HEK293 (cell line): ENCODE data around the gene DSCAML1.

Experiments used
- CTCF ChIA-PET: fragments of 350-600 bp; formaldehyde crosslinking; extraction: SDS; loops from one replicate; lab custom pipeline; 2021; ENCODE audit warnings: antibody characterized with exemption; lab: Yijun Ruan, JAX
- POLR2A ChIA-PET: fragments of 300-600 bp; formaldehyde crosslinking; extraction: SDS; loops from one replicate; lab custom pipeline; 2020; ENCODE audit warnings: antibody characterized with exemption, inconsistent platforms; lab: Yijun Ruan, JAX
- H3K27ac ChIP-seq: fragments of 200-500 bp; sonication (Bioruptor generic); 2 replicates; pipeline ENCODE4 v1.5.1; 2014; ENCODE audit warnings: low read depth, low read length, control low read depth, inconsistent platforms; ENCODE audit errors: extremely low read depth
- H3K36me3 ChIP-seq, 2 experiments: fragments of 200-500 bp in 1 of 2; sonication (Bioruptor generic) in 1 of 2; 1 replicate in 1 of 2; 2 replicates in 1 of 2; pipeline ENCODE4 v1.5.1; 2014 to 2017; ENCODE audit warnings: inconsistent platforms in 2 of 2, low read length in 2 of 2; ENCODE audit not compliant: control insufficient read depth in 2 of 2, insufficient read depth in 1 of 2
- H3K4me1 ChIP-seq: fragments of 200-500 bp; sonication (Bioruptor generic); 2 replicates; pipeline ENCODE4 v1.5.1; 2014; ENCODE audit warnings: mild to moderate bottlenecking, low read length, inconsistent platforms; ENCODE audit not compliant: control insufficient read depth, insufficient read depth
- H3K4me3 ChIP-seq: 2 replicates; pipeline ENCODE4 v1.5.1; 2011; ENCODE audit warnings: low read depth, mild to moderate bottlenecking, control low read depth, low read length, moderate library complexity
- H3K9me3 ChIP-seq: fragments of 200-500 bp; sonication (Bioruptor generic); 2 replicates; pipeline ENCODE4 v1.5.1; 2014; ENCODE audit warnings: low read depth, low read length, inconsistent platforms; ENCODE audit not compliant: control insufficient read depth, insufficient read depth
- FEZF1 ChIP-seq: fragments of 450-650 bp; formaldehyde crosslinking; IDR thresholded peaks from 2 replicates; pipeline ENCODE4 v1.5.1; 2016; ENCODE audit warnings: missing biosample characterization, missing genetic modification characterization
- KLF7 ChIP-seq: fragments of 450-650 bp; formaldehyde crosslinking; IDR thresholded peaks from 2 replicates; pipeline ENCODE4 v1.5.1; 2016; ENCODE audit warnings: missing biosample characterization, missing genetic modification characterization, borderline replicate concordance
- KLF8 ChIP-seq: fragments of 450-650 bp; formaldehyde crosslinking; IDR thresholded peaks from 2 replicates; pipeline ENCODE4 v1.5.1; 2016; ENCODE audit warnings: missing biosample characterization, missing genetic modification characterization
- MEIS1 ChIP-seq: sonication (generic); formaldehyde crosslinking; IDR thresholded peaks from 2 replicates; pipeline ENCODE4 v1.8.1; 2022; ENCODE audit warnings: missing genetic modification reagents, mild to moderate bottlenecking, borderline replicate concordance
- MZF1 ChIP-seq: fragments of 450-650 bp; formaldehyde crosslinking; IDR thresholded peaks from 2 replicates; pipeline ENCODE4 v1.5.1; 2017; ENCODE audit warnings: missing biosample characterization, missing genetic modification characterization, borderline replicate concordance
- SALL2 ChIP-seq: fragments of 450-650 bp; formaldehyde crosslinking; IDR thresholded peaks from 2 replicates; pipeline ENCODE4 v1.5.0; 2017; ENCODE audit warnings: missing biosample characterization, mild to moderate bottlenecking, missing genetic modification characterization, borderline replicate concordance
- YY2 ChIP-seq: fragments of 450-650 bp; formaldehyde crosslinking; IDR thresholded peaks from 2 replicates; pipeline ENCODE4 v1.5.1; 2016; ENCODE audit warnings: missing biosample characterization, missing genetic modification characterization
- ZBTB20 ChIP-seq: fragments of 450-650 bp; formaldehyde crosslinking; IDR thresholded peaks from 2 replicates; pipeline ENCODE4 v1.5.1; 2016; ENCODE audit warnings: missing biosample characterization, missing genetic modification characterization
- ZBTB8A ChIP-seq: fragments of 450-650 bp; formaldehyde crosslinking; IDR thresholded peaks from 2 replicates; pipeline ENCODE4 v1.5.1; 2016; ENCODE audit warnings: missing biosample characterization, missing genetic modification characterization
- ZNF133 ChIP-seq: fragments of 450-650 bp; formaldehyde crosslinking; IDR thresholded peaks from 2 replicates; pipeline ENCODE4 v1.5.1; 2016; ENCODE audit warnings: missing biosample characterization, missing genetic modification characterization
- ZNF24 ChIP-seq: fragments of 450-650 bp; formaldehyde crosslinking; IDR thresholded peaks from 2 replicates; pipeline ENCODE4 v1.5.1; 2016; ENCODE audit warnings: missing biosample characterization, missing genetic modification characterization
- ZNF350 ChIP-seq: fragments of 450-650 bp; formaldehyde crosslinking; IDR thresholded peaks from 2 replicates; pipeline ENCODE4 v1.5.0; 2017; ENCODE audit warnings: missing biosample characterization, mild to moderate bottlenecking, missing genetic modification characterization
- ZNF510 ChIP-seq: fragments of 450-650 bp; formaldehyde crosslinking; IDR thresholded peaks from 2 replicates; pipeline ENCODE4 v1.5.1; 2018; ENCODE audit warnings: mild to moderate bottlenecking, missing genetic modification characterization, missing biosample characterization; ENCODE audit not compliant: insufficient replicate concordance
- ZNF621 ChIP-seq: fragments of 450-650 bp; formaldehyde crosslinking; IDR thresholded peaks from 2 replicates; pipeline ENCODE4 v1.5.1; 2017; ENCODE audit warnings: missing biosample characterization, missing genetic modification characterization
- ZNF701 ChIP-seq: fragments of 450-650 bp; formaldehyde crosslinking; IDR thresholded peaks from 2 replicates; pipeline ENCODE4 v1.5.1; 2016; ENCODE audit warnings: missing biosample characterization, missing genetic modification characterization
- ZNF830 ChIP-seq: fragments of 450-650 bp; IDR thresholded peaks from 2 replicates; pipeline ENCODE4 v1.5.0; 2018; ENCODE audit warnings: missing biosample characterization, missing genetic modification characterization, low read depth, mild to moderate bottlenecking, moderate library complexity
- TF ChIP-seq, protein P1 (sequence below): fragments of 450-650 bp; formaldehyde crosslinking; IDR thresholded peaks from 2 replicates; pipeline ENCODE4 v1.5.1; 2016; ENCODE audit warnings: missing biosample characterization, missing genetic modification characterization
- TF ChIP-seq, protein P2 (sequence below): fragments of 450-650 bp; formaldehyde crosslinking; IDR thresholded peaks from 2 replicates; pipeline ENCODE4 v1.5.1; 2016; ENCODE audit warnings: missing biosample characterization, missing genetic modification characterization
- TF ChIP-seq, protein P3 (sequence below): fragments of 450-650 bp; formaldehyde crosslinking; IDR thresholded peaks from 2 replicates; pipeline ENCODE4 v1.5.1; 2017; ENCODE audit warnings: missing biosample characterization, missing genetic modification characterization
- TF ChIP-seq, protein P4 (sequence below): fragments of 450-650 bp; formaldehyde crosslinking; IDR thresholded peaks from 2 replicates; pipeline ENCODE4 v1.5.1; 2016; ENCODE audit warnings: missing biosample characterization, missing genetic modification characterization
- TF ChIP-seq, protein P5 (sequence below): fragments of 450-650 bp; formaldehyde crosslinking; IDR thresholded peaks from 2 replicates; pipeline ENCODE4 v1.5.1; 2016; ENCODE audit warnings: missing biosample characterization, missing genetic modification characterization, borderline replicate concordance

DSCAML1 gene

DNA sequence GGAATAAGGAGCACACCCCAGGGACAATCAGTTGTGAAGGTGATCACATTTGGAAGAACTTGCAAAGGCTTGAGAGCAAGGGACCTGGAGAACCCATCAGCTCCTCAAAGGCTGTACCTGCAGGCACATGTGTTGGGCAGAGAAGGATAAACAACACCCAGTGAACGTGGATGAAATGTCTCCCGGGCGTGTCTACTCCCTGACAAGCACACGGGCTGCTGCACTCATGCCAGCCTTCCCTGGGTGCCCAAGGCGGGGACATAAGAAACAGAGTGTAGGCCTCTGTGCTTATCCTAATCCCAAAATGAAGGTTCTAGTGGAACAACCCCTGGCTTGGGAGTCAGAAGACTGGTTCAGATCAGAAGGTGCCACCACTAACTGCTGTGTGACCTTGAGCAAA, 46.7 kb downstream of the DSCAML1 start:
- Histone ChIP-seq H3K9me3 (no peaks in the 10 kb centered on the region), H3K36me3 (no peaks in the 10 kb centered on the region), H3K27ac (no peak overlapping the region), H3K4me1 (no peaks in the 10 kb centered on the region), H3K4me3 (no peak overlapping the region)
- POLR2A ChIA-PET = no interaction called here
- TF ChIP-seq ZNF24 (tag by site-specific recombination) (no peak), MZF1 (no peak), KLF7 (tag by site-specific recombination) (no peak), SALL2 (tag by site-specific recombination) (no peak), ZBTB8A (tag by site-specific recombination) (no peak), ZNF510 (tag by site-specific recombination) (no peak), FEZF1 (tag by site-specific recombination) (no peak), MEIS1 (no peak)
- TF ChIP-seq, protein P1, sequence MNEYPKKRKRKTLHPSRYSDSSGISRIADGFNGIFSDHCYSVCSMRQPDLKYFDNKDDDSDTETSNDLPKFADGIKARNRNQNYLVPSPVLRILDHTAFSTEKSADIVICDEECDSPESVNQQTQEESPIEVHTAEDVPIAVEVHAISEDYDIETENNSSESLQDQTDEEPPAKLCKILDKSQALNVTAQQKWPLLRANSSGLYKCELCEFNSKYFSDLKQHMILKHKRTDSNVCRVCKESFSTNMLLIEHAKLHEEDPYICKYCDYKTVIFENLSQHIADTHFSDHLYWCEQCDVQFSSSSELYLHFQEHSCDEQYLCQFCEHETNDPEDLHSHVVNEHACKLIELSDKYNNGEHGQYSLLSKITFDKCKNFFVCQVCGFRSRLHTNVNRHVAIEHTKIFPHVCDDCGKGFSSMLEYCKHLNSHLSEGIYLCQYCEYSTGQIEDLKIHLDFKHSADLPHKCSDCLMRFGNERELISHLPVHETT (tag by site-specific recombination) = no peak
- TF ChIP-seq, protein P2, sequence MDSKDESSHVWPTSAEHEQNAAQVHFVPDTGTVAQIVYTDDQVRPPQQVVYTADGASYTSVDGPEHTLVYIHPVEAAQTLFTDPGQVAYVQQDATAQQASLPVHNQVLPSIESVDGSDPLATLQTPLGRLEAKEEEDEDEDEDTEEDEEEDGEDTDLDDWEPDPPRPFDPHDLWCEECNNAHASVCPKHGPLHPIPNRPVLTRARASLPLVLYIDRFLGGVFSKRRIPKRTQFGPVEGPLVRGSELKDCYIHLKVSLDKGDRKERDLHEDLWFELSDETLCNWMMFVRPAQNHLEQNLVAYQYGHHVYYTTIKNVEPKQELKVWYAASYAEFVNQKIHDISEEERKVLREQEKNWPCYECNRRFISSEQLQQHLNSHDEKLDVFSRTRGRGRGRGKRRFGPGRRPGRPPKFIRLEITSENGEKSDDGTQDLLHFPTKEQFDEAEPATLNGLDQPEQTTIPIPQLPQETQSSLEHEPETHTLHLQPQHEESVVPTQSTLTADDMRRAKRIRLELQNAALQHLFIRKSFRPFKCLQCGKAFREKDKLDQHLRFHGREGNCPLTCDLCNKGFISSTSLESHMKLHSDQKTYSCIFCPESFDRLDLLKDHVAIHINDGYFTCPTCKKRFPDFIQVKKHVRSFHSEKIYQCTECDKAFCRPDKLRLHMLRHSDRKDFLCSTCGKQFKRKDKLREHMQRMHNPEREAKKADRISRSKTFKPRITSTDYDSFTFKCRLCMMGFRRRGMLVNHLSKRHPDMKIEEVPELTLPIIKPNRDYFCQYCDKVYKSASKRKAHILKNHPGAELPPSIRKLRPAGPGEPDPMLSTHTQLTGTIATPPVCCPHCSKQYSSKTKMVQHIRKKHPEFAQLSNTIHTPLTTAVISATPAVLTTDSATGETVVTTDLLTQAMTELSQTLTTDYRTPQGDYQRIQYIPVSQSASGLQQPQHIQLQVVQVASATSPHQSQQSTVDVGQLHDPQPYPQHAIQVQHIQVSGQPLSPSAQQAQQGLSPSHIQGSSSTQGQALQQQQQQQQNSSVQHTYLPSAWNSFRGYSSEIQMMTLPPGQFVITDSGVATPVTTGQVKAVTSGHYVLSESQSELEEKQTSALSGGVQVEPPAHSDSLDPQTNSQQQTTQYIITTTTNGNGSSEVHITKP (tag by site-specific recombination) = no peak
- TF ChIP-seq, protein P3, sequence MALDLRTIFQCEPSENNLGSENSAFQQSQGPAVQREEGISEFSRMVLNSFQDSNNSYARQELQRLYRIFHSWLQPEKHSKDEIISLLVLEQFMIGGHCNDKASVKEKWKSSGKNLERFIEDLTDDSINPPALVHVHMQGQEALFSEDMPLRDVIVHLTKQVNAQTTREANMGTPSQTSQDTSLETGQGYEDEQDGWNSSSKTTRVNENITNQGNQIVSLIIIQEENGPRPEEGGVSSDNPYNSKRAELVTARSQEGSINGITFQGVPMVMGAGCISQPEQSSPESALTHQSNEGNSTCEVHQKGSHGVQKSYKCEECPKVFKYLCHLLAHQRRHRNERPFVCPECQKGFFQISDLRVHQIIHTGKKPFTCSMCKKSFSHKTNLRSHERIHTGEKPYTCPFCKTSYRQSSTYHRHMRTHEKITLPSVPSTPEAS (tag by site-specific recombination) = no peak
- CTCF ChIA-PET = no interaction called here

DNA sequence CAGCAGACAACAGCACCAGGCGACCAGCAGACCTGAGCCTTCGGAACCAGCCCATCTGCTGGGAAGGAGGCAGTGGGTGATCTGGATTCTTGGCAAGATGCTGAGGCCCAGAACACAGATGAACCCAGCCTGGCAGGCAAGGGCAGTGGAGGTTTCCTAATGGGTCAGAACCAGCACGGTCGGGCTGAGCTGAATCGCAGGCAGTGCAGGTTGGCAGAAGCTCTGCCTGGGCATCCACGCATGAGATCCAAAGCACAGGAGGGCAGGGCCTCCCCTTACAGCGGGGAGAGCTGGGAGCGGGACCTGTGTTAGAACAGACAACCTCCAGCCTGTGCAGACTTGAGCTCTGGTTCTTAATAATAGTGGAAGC, 47.5 kb downstream of the DSCAML1 start:
- Histone ChIP-seq H3K27ac (no peak overlapping the region), H3K4me3 (no peak overlapping the region), H3K4me1 (no peaks in the 10 kb centered on the region), H3K9me3 (no peaks in the 10 kb centered on the region), H3K36me3 (no peaks in the 10 kb centered on the region)
- CTCF ChIA-PET = no interaction called here
- POLR2A ChIA-PET = no interaction called here
- no peak for TF ChIP-seq ZNF830 (tag by site-specific recombination)
- TF ChIP-seq, protein P4, sequence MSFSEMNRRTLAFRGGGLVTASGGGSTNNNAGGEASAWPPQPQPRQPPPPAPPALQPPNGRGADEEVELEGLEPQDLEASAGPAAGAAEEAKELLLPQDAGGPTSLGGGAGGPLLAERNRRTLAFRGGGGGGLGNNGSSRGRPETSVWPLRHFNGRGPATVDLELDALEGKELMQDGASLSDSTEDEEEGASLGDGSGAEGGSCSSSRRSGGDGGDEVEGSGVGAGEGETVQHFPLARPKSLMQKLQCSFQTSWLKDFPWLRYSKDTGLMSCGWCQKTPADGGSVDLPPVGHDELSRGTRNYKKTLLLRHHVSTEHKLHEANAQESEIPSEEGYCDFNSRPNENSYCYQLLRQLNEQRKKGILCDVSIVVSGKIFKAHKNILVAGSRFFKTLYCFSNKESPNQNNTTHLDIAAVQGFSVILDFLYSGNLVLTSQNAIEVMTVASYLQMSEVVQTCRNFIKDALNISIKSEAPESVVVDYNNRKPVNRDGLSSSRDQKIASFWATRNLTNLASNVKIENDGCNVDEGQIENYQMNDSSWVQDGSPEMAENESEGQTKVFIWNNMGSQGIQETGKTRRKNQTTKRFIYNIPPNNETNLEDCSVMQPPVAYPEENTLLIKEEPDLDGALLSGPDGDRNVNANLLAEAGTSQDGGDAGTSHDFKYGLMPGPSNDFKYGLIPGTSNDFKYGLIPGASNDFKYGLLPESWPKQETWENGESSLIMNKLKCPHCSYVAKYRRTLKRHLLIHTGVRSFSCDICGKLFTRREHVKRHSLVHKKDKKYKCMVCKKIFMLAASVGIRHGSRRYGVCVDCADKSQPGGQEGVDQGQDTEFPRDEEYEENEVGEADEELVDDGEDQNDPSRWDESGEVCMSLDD (tag by site-specific recombination) = no peak
- TF ChIP-seq YY2 (tag by site-specific recombination) = no peak
- no peak for TF ChIP-seq ZNF701 (tag by site-specific recombination)
- no peak for TF ChIP-seq ZBTB20 (tag by site-specific recombination)
- no peak for TF ChIP-seq ZNF350 (tag by site-specific recombination)
- no peak for TF ChIP-seq ZNF621 (tag by site-specific recombination)
- no peak for TF ChIP-seq ZNF133 (tag by site-specific recombination)
- no peak for TF ChIP-seq KLF8 (tag by site-specific recombination)
- TF ChIP-seq, protein P5, sequence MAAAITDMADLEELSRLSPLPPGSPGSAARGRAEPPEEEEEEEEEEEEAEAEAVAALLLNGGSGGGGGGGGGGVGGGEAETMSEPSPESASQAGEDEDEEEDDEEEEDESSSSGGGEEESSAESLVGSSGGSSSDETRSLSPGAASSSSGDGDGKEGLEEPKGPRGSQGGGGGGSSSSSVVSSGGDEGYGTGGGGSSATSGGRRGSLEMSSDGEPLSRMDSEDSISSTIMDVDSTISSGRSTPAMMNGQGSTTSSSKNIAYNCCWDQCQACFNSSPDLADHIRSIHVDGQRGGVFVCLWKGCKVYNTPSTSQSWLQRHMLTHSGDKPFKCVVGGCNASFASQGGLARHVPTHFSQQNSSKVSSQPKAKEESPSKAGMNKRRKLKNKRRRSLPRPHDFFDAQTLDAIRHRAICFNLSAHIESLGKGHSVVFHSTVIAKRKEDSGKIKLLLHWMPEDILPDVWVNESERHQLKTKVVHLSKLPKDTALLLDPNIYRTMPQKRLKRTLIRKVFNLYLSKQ (tag by site-specific recombination) = no peak
- TF ChIP-seq ZBTB8A (tag by site-specific recombination) = no peak
